ENCODE data around the gene TUBGCP4.

DNA sequence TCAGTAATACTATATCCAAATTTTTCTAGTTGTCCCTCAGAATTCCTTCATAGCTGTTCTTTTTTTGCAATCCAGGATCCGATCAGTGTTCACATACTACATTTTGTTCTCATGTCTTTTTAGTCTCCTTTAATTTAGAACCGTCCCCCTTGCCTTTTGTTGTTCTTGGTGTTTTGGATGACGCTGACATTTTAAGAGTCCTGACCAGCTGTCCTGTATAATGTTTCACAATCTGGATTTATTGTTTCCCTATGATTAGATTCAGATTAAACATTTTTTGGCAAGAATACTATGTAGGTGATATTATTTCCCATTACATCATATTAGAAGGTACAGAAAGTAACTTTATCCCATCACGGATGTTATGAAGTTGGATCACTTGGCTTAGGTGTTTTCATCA is 11.4 kb downstream of the TUBGCP4 start:
- TF ChIP-seq, protein P1, sequence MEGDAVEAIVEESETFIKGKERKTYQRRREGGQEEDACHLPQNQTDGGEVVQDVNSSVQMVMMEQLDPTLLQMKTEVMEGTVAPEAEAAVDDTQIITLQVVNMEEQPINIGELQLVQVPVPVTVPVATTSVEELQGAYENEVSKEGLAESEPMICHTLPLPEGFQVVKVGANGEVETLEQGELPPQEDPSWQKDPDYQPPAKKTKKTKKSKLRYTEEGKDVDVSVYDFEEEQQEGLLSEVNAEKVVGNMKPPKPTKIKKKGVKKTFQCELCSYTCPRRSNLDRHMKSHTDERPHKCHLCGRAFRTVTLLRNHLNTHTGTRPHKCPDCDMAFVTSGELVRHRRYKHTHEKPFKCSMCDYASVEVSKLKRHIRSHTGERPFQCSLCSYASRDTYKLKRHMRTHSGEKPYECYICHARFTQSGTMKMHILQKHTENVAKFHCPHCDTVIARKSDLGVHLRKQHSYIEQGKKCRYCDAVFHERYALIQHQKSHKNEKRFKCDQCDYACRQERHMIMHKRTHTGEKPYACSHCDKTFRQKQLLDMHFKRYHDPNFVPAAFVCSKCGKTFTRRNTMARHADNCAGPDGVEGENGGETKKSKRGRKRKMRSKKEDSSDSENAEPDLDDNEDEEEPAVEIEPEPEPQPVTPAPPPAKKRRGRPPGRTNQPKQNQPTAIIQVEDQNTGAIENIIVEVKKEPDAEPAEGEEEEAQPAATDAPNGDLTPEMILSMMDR (IDR thresholded peaks at IDR 0.05): no peak
- no peak for TF ChIP-seq POLR2A (IDR thresholded peaks at IDR 0.05)

Measured in lower leg skin (tissue), 3 donors.